Neutrophil (primary cell): ENCODE measurements around the gene DCANP1.

Experiments used
- H3K27ac ChIP-seq: fragments of 200-600 bp; sonication (generic); 2 replicates; pipeline ENCODE4 v1.5.1; 2016; ENCODE audit warnings: mild to moderate bottlenecking, moderate library complexity
- H3K27me3 ChIP-seq: fragments of 200-600 bp; sonication (generic); 2 replicates; pipeline ENCODE4 v1.6.0; 2016; ENCODE audit warnings: mild to moderate bottlenecking
- H3K36me3 ChIP-seq: fragments of 200-600 bp; sonication (generic); 2 replicates; pipeline ENCODE4 v1.5.1; 2017
- H3K4me1 ChIP-seq, 2 experiments: fragments of 200-600 bp in 1 of 2; sonication (generic) in 1 of 2; 1 replicate in 1 of 2; 2 replicates in 1 of 2; pipeline versions ENCODE4 v1.5.1 to v1.6.1; 2013 to 2016; ENCODE audit warnings: low read depth in 1 of 2, low read length in 1 of 2, mild to moderate bottlenecking in 1 of 2, moderate library complexity in 1 of 2; ENCODE audit not compliant: control insufficient read depth in 1 of 2, insufficient read depth in 1 of 2
- H3K4me3 ChIP-seq, 2 experiments: fragments of 200-600 bp in 1 of 2; sonication (generic) in 1 of 2; 1 replicate in 1 of 2; 2 replicates in 1 of 2; pipeline ENCODE4 v1.5.1; 2013 to 2016; ENCODE audit warnings: low read depth in 1 of 2, low read length in 1 of 2, mild to moderate bottlenecking in 1 of 2, moderate library complexity in 1 of 2
- H3K9me3 ChIP-seq: fragments of 200-600 bp; sonication (generic); 2 replicates; pipeline ENCODE4 v1.5.1; 2016
- CTCF ChIP-seq: fragments of 200-600 bp; sonication (generic); IDR thresholded peaks from 2 replicates; pipeline ENCODE4 v1.5.1; 2016; ENCODE audit warnings: antibody characterized with exemption

DCANP1 gene

GRCh38 chr5:135444881-135445280, 2.3 kb downstream of the DCANP1 start:
- TF ChIP-seq CTCF: no peak
- Histone ChIP-seq H3K27ac (no peak overlapping the region), H3K4me1 (no peaks in the 10 kb centered on the region), H3K27me3 (no peaks in the 10 kb centered on the region), H3K36me3 (no peaks in the 10 kb centered on the region), H3K4me3 (no peak overlapping the region), H3K9me3 (no peaks in the 10 kb centered on the region)

GRCh38 chr5:135444360-135444759, 2.8 kb downstream of the DCANP1 start:
- no peaks in the 10 kb centered on the region for H3K9me3 ChIP-seq

DNA sequence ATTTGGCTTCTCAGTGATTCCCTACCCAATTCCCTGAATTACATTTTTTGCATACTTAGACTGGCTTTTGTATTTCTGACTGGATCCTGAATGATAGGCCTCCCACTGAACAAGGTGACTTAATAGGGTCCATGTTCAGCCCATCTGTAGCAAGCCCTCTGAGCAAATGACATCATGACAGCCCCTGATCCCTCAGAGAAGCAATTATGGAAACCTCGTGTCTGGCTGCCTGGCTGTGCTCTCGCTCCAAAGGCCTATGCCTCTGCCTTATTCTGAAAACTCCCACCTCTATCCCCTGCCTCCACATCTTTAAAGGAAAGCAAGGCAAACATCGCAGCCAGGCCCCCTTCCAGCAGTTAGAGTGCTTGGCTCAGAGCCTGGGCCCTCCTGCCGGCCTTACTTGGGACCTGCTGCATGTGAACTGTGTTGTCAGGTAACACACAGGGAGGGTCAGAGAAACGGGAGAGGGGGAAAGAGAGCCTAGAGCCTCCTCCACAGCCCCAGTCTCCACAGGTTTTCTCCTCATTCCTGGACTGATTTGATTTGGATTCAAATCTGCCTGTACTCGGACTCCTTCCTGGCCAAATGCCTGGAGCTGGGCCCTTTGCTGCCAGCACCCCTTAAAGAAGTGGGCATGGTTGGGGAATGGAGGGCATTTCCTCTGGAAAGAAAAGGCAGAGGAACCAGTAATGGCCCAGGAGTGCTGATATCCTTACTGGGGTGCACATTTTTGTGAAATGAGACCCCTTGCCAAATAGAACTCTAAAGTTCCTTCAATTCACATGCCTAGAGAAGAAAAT, 3.8 kb downstream of the DCANP1 start:
- Histone ChIP-seq H3K4me3 (no peak overlapping the region), H3K27me3 (no peaks in the 10 kb centered on the region), H3K4me1 (no peaks in the 10 kb centered on the region), H3K27ac (no peak overlapping the region), H3K36me3 (no peaks in the 10 kb centered on the region), H3K9me3 (no peaks in the 10 kb centered on the region)
- TF ChIP-seq CTCF: no peak

More at GRCh38 chr5:135444360-135444759, 2.8 kb downstream of the DCANP1 start:
- Histone ChIP-seq H3K36me3 (no peaks in the 10 kb centered on the region), H3K4me1 (no peaks in the 10 kb centered on the region), H3K4me3 (no peak overlapping the region), H3K27me3 (no peaks in the 10 kb centered on the region), H3K27ac (no peak overlapping the region)
- no peak for TF ChIP-seq CTCF

GRCh38 chr5:135442431-135443160, 4.6 kb downstream of the DCANP1 start:
- TF ChIP-seq CTCF: no peak
- Histone ChIP-seq H3K27ac (no peak overlapping the region), H3K36me3 (no peaks in the 10 kb centered on the region), H3K27me3 (no peaks in the 10 kb centered on the region), H3K4me3 (no peak overlapping the region), H3K9me3 (no peaks in the 10 kb centered on the region), H3K4me1 (peaks cover under 1 to 2% of the 10 kb centered on the region in 2 experiments)

DNA sequence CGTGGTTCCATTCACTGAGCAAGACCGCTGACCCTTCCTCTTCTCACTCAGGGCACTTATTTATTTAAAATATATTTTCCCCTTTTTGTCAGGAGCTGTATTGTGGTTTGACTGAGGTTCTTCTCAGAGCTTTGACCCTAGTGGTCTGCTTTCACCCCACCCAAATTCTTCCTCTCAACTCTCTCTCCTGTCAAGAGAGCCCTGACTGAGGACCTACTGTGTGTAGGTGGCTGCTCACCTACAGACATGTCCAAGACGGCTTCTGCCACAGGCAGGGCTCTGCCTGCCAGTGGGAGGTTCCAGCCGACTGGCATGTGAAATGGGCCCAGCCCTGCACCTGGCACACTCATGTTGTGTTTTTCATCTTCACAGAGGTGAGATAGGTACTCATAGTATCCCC, 5.2 kb downstream of the DCANP1 start:
- no peaks in the 10 kb centered on the region for H3K9me3 ChIP-seq
- no peak for TF ChIP-seq CTCF
- H3K4me3 ChIP-seq: no peak overlapping the region
- H3K4me1 ChIP-seq: peaks cover 8 to 9% of the 10 kb centered on the region in 2 experiments
- H3K27me3 ChIP-seq: no peaks in the 10 kb centered on the region
- no peak overlapping the region for H3K27ac ChIP-seq
- no peaks in the 10 kb centered on the region for H3K36me3 ChIP-seq
